Measurements from ENCODE around the gene KIF2A. TPM values are rescaled to one million over a fixed set of nuclear protein-coding genes. Genes with fewer than 3 reads are reported as not detected.

The KIF2A gene
- total and polyA plus RNA-seq, 2 of the 8 experiments (the other 6 are each of a cell fraction or from before 2014, with no cell fraction given), result 18.4 to 97.1 TPM

DNA sequence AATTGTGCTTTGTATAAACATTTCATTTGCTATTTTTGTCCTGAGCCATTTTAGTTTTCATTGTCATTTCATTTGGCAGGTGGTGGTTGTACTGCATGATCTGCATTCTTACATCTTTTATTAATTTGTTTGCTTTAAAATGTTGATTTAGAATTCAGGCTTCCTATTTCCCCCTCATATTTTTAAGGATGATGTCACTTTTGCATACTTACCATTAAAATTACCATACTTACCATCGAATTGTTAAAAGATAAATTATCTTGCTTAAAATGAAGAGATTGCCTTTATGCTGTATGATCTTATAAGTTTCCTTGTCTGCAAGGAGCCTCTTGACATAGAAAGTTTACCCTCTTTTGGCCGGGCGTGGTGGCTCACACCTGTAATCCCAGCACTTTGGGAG, 66.6 kb downstream of the KIF2A start:
- H3K9ac ChIP-seq (replicated peaks in 1 of 4; ENCODE audit: extremely low read depth in 1 of 4, low read depth in 3 of 4, low read length in 3 of 4), result no peak overlapping the region
- FAIRE-seq (no peak), DNase-seq (ENCODE audit: low read depth in 1 of 2, low spot score in 2 of 2) (no peak)
- H3K27me3 ChIP-seq (replicated peaks in 1 of 4; ENCODE audit: control insufficient read depth in 3 of 4, extremely low read depth in 1 of 4, insufficient read depth in 3 of 4, low read length in 3 of 4), result no peaks in the 10 kb centered on the region
- CTCF ChIA-PET (ENCODE audit: partially characterized antibody), result no interaction called here
- no peak overlapping the region for H3K4me3 ChIP-seq (ENCODE audit: extremely low read depth in 1 of 4, insufficient read depth in 2 of 4, low read depth in 3 of 4, low read length in 4 of 4)
- no peaks in the 10 kb centered on the region for H3K23me2 ChIP-seq (ENCODE audit: low read depth, low read length)
- no peak overlapping the region for H2BK5ac ChIP-seq (ENCODE audit: low read depth, low read length)
- no peaks in the 10 kb centered on the region for H3K4me1 ChIP-seq (replicated peaks in 1 of 4; ENCODE audit: control insufficient read depth in 3 of 4, insufficient read depth in 4 of 4, low read length in 3 of 4)
- no peak overlapping the region for H3K14ac ChIP-seq (ENCODE audit: insufficient read length)
- H4K8ac ChIP-seq (ENCODE audit: extremely low read depth, insufficient read depth, low read length), result no peak overlapping the region
- H2BK120ac ChIP-seq (replicated peaks; ENCODE audit: low read depth, low read length), result no peak overlapping the region
- H3K27ac ChIP-seq (ENCODE audit: low read depth, low read length), result no peak overlapping the region
- no peaks in the 10 kb centered on the region for H4K20me1 ChIP-seq (replicated peaks in 1 of 2; ENCODE audit: control insufficient read depth in 1 of 2, insufficient read depth in 2 of 2, low read length in 2 of 2)
- H2BK12ac ChIP-seq (ENCODE audit: low read depth, low read length), result no peak overlapping the region
- no peak overlapping the region for H2AFZ ChIP-seq (ENCODE audit: low read length)
- H4K91ac ChIP-seq (replicated peaks; ENCODE audit: insufficient read length, low read length), result no peak overlapping the region
- no peak overlapping the region for H3K4ac ChIP-seq (replicated peaks; ENCODE audit: insufficient read length, low read depth, low read length)
- H3K79me2 ChIP-seq (ENCODE audit: control insufficient read depth in 1 of 2, insufficient read depth in 2 of 2, low read length in 2 of 2), result no peaks in the 10 kb centered on the region
- H3K9me3 ChIP-seq (ENCODE audit: insufficient read depth in 2 of 2, low read depth in 1 of 2, low read length in 1 of 2), result no peaks in the 10 kb centered on the region
- H2BK15ac ChIP-seq (ENCODE audit: low read length), result no peak overlapping the region
- no peak overlapping the region for H3K18ac ChIP-seq (ENCODE audit: extremely low read depth, low read length)
- no peak overlapping the region for H4K5ac ChIP-seq (ENCODE audit: insufficient read length, low read depth, low read length)
- H3K79me1 ChIP-seq (ENCODE audit: low read depth, low read length), result no peaks in the 10 kb centered on the region
- no peak overlapping the region for H3K56ac ChIP-seq (replicated peaks; ENCODE audit: insufficient read length, low read depth, low read length)
- H3K23ac ChIP-seq (ENCODE audit: insufficient read length), result no peak overlapping the region
- POLR2A ChIA-PET (ENCODE audit: partially characterized antibody), result no interaction called here
- peaks cover 2 to 39% (median 22%) of the 10 kb centered on the region in 4 experiments; a peak in 6 of 8 replicates for H3K36me3 ChIP-seq (ENCODE audit: control insufficient read depth in 2 of 4, insufficient read depth in 4 of 4, low read length in 3 of 4)
- WGBS, 2 experiments (ENCODE audit: extremely low coverage in 1 of 2, insufficient coverage in 1 of 2, insufficient read length in 1 of 2, insufficient replicate concordance in 2 of 2, low coverage in 1 of 2, low lambda C conversion rate in 2 of 2, missing lambda C conversion rate in 1 of 2), result 94% methylated on average over 3 of the region's 3 CpGs; no CpG with 5 or more reads in 1 of the 2 experiments
- no peak overlapping the region for H3K4me2 ChIP-seq (ENCODE audit: insufficient read depth in 1 of 2, low read depth in 2 of 2, low read length in 2 of 2)
- H2AK5ac ChIP-seq (ENCODE audit: low read depth, low read length), result no peak overlapping the region
- H2BK20ac ChIP-seq (ENCODE audit: low read length), result no peak overlapping the region
- TF ChIP-seq TCF12 (IDR thresholded peaks at IDR 0.05; ENCODE audit: low read depth, low read length) (no peak), SP4 (IDR thresholded peaks at IDR 0.05; ENCODE audit: low read length) (no peak), POU5F1 (IDR thresholded peaks at IDR 0.05; ENCODE audit: low read depth, low read length) (no peak), HDAC2 (IDR thresholded peaks at IDR 0.05; ENCODE audit: borderline replicate concordance in 1 of 2, low read depth in 2 of 2, low read length in 2 of 2) (no peak), EGR1 (IDR thresholded peaks at IDR 0.05; ENCODE audit: borderline replicate concordance, low read depth, low read length) (no peak), CHD2 (IDR thresholded peaks at IDR 0.05; ENCODE audit: low read length) (no peak), JUND (IDR thresholded peaks at IDR 0.05; ENCODE audit: low read length) (no peak), CBX5 (IDR thresholded peaks at IDR 0.05; ENCODE audit: low read depth, low read length) (no peak), EP300 (IDR thresholded peaks at IDR 0.05; ENCODE audit: borderline replicate concordance in 1 of 2, low read depth in 2 of 2, low read length in 2 of 2) (no peak), CREB1 (IDR thresholded peaks at IDR 0.05) (no peak), KDM5A (IDR thresholded peaks at IDR 0.05; ENCODE audit: low read length) (no peak), YY1 (IDR thresholded peaks at IDR 0.05; ENCODE audit: low read depth, low read length) (no peak), SIX5 (IDR thresholded peaks at IDR 0.05; ENCODE audit: low read depth, low read length) (no peak), POLR2AphosphoS5 (IDR thresholded peaks at IDR 0.05; ENCODE audit: low read depth, low read length) (no peak), CBX8 (IDR thresholded peaks at IDR 0.05; ENCODE audit: borderline replicate concordance, low read depth, low read length) (no peak), SRF (IDR thresholded peaks at IDR 0.05; ENCODE audit: low read depth, low read length) (no peak), CEBPB (IDR thresholded peaks at IDR 0.05; ENCODE audit: low read depth, low read length) (no peak)

All from H1 (cell line).